GM21723 (cell line): ENCODE measurements around the gene NR2C1.
"Not testable (repeated sequence)": the region's sequence is repeated elsewhere in the genome, so short reads cannot be mapped to it uniquely, and the experiment has no call there.

Source experiments
- ATAC-seq: cut with Tn5 transposase; IDR thresholded peaks from one replicate; pipeline ENCODE4 v1.9.1; 2021; ENCODE audit warnings: mild to moderate bottlenecking, moderate library complexity; ENCODE audit not compliant: unreplicated experiment

The NR2C1 gene

DNA sequence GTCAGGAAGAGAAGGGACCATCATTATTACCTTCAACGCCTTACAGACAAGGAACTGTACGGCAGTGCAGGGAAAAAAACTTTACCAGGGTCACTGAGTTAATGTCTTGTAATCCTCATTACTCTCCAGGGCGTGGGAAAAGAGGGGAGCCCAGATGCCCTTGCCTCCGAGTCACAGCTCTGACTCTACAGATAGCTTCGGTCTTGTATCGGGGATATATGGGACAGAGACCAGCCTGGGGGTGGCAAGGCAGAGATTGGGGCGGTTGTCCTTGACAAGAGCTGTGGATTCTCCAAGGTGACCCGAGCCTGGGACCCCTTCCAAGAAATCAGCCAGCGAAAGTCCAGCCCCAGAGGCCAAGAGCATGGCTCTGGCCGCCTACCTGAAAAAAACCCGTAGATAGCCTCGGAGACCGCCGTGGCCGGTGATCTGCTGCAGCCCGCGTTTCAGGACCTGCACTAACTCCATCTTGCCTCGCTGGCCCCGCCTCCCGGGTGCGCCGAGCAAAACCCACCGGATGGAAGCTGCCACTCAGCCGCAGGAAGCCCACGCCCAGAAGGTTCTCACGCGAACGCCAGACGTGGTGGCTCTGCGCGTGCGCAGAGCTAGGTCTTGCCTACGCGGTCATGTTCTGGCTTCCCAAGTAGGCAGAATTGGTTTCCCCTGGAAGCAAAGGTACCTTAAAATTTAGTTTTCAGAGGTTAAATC, 70.1 kb downstream of the NR2C1 start, which contains the start of gene NDUFA12:
TSS of gene NDUFA12 (minus strand) at position 485 of the 708 bp plus-strand sequence. CDS start at position 468, 17 bp downstream.
- peak; percentile 98 for ATAC-seq

DNA sequence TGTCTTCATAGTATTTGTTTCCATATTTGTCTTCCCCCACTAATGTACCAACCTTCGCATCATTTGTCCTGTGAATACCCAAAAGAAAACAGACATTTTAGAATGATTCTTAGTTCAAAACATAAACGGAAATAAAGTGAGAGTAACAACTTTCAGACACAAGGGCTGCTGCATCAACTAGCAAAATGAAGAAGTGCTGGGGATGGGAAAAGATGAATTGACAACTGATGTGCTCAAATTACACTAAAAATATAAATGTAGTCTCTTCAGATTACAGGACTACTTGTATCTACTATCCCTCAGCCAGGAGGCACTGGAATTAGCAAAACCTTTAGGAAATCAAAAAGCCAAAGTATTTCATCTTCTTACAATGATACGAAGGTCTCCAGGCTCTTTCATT, 70.7 kb downstream of the NR2C1 start:
- no peak for ATAC-seq

GRCh38 chr12:94998326-94998725, 75.1 kb downstream of the NR2C1 start:
- ATAC-seq, result no peak

GRCh38 chr12:94997726-94998125, 75.7 kb downstream of the NR2C1 start:
- no peak for ATAC-seq

DNA sequence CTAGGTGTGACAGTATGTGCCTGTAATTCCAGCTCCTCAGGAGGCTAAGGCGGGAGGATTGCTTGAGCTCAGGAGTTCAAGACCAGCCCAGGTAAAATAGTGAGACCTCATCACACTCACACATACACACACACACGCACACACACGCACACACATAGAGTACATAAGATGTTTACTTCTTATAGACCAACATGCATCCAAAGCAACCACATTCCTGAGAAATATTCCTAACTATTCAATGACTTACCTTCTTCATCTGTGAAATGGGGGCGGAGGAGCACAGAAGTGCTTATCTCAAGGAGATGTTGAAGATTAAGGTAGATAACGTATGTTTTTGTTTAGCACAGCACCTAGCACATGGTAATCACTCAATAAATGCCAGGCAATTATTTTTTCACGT, 76.4 kb downstream of the NR2C1 start:
- ATAC-seq, result no peak

- ATAC-seq, result no peak
These were observed 79.1 kb downstream of the NR2C1 start for GRCh38 chr12:94994312-94994711.

DNA sequence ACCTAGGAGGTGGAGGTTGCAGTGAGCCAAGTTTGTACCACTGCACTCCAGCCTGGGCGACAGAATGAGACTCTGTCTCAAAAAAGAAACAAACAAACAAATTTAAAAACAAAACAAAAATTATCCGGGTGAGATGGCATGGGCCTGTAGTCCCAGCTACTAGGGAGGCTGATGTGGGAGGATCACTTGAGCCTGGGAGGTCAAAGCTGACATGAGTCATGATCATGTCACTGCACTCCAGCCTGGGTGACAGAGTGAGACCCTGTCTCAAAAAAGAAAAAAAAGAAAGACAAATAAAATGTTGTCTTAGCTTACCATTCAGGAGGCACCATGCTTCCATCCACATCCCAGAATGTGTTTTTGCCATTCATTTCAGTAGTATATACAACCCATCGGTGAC, 79.6 kb downstream of the NR2C1 start:
- ATAC-seq, result not testable (repeated sequence)

DNA sequence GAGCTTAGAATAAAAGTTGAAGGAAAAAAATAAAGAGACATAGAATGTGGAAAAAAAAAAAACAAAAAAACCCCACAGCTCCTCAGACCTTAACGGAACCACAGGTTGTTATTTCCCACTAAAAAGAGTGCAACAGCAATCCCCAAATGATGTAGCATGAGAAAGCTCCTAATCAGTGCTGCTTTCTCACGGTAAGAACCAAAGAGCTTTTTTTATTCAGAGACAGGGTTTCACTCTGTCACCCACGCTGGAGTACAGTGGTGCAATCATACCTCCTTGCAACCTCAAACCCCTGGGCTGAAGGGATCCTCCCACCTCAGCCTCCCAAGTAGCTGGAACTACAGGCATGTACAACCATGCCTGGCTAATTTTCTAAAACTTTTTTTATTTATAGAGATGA, 83.2 kb downstream of the NR2C1 start:
- ATAC-seq, result no peak

GRCh38 chr12:94988471-94988870, 84.9 kb downstream of the NR2C1 start:
- no peak for ATAC-seq

GRCh38 chr12:94987801-94988200, 85.6 kb downstream of the NR2C1 start:
- no peak for ATAC-seq

DNA sequence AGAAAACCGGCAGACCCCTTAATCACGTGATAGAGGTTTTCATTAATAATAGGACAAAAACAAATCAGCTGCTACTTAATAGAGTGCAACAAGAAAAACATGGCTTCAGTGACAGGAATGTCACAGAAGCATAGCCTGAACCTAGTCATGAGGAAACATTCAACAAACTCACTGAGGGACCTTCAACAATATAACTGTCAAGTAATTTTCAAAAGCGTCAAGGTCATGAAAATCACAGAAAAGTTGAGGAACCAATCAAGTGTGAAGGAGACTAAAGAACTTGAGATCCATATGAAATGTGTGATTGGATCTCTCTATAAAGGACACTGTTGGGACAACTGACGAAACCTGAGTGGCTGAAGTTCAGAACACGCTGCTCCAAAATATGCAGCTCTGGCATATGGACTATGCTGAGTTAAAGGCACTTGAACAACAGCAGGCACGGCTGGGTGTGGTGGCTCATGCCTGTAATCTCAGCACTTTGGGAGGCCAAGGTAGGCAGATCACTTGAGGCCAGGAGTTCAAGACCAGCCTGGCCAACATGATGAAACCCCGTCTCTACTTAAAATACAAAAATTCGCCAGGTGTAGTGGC, 86.2 kb downstream of the NR2C1 start:
- no peak for ATAC-seq

DNA sequence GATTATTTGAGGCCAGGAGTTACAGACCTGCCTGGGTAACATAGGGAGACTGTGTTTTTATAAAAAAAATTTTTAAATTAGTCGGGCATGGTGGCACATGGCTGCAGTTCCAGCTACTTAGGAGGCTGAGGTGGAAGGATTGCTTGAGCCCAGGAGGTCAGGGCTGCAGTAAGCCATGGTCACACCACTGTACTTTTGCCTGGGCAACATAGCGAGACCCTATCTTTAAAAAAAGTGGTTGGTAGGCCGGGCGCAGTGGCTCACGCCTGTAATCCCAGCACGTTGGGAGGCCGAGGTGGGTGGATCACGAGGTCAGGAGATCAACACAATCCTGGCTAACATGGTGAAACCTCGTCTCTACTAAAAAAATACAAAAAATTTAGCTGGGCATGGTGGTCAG, 88.3 kb downstream of the NR2C1 start:
- not testable (repeated sequence) for ATAC-seq

DNA sequence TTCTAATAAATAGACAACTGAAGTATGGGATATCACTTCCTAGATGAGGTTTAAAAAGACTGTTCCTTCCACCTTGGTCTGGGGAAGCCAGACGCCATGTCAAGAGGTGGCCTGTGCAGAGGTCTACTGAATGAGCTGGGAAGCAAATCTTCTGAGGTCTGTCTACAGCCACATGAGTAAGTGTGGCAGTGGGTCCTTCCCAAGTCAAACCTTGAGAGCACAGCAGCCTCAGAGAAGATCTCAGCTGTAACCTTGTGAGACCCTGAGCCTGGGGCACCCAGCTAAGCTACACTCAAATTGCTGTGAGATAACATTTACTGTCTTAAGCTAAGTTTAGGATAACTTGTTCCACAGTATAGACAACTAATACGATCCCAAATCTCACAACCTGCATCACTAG, 90.1 kb downstream of the NR2C1 start:
- ATAC-seq, result no peak

DNA sequence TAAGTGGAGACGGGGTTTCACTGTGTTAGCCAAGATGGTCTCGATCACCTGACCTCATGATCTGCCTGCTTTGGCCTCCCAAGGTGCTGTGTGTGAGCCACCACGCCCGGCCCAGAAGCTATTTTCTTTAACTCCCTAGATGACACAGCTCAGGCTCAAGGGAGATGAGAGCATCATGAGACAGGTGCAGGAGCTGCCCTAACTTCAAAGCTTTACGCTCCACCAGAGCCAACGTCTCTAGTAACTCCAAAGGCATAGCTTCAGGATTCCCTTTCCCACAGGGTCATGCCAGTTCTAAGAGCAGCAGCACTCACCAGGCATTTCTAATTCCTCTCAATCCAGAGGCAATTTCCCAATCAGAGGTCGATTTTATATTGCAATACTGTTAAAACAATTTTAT, 91.0 kb downstream of the NR2C1 start:
- ATAC-seq, result no peak

DNA sequence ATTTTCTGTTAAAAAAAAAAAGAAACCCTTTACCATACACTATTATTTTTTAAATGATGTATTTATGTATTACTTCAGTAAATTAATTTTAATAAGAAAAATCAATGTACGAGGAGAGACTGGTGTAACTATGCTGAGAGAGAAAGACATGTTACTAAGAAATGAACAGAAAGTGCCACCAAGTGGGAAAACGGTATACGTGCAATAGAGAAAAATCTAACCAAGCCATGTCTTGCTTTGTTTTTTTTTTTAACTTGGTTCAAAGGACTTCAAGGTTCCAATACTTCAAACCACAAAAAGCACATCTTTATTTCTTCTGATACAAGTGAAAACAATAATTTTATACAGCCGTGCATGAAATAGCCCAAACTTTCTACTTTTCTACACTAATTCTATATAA, 92.8 kb downstream of the NR2C1 start:
- no peak for ATAC-seq

DNA sequence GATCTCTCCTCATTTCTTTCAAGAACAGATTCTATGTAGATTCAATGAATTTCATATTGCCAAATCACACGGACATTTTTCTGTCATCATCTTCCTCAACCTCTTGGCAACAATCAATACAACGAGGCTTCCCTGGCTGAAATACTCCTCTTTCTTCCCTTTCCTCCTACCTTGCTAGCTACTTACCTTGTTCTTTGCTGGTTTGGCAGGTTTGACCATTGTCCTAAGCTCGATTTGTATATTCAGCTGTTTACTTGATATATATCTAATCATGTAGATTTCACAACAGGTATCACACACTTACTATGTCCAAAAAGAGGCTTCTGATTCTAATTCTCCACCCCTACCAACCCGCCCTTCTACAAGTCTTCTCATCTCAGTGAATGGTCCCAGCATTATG, 93.5 kb downstream of the NR2C1 start:
- no peak for ATAC-seq

- no peak for ATAC-seq
These were observed 95.5 kb downstream of the NR2C1 start for GRCh38 chr12:94977766-94978468.

GRCh38 chr12:94973221-94973620, 100.2 kb downstream of the NR2C1 start:
- ATAC-seq, result no peak

DNA sequence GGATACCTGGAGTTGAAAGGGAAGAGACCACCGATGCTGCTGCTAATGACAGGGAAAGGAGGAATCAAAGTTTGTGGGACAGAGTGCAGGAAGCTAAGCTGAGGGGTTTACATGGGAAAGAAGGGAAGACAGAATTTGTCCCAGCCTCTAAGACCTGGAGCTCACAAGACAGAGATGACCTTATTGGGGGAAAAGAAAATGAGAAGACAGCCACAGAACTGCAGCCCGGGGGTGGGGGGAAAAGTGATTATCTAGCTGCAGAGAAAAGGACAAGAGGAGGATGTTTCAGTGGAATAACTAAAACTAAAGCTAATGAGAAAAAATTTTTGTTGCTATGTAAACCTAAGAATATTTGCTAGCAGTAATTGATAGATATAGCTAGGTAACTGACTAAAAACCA, 100.6 kb downstream of the NR2C1 start:
- ATAC-seq, result no peak

GRCh38 chr12:94971923-94972322, 101.5 kb downstream of the NR2C1 start:
- no peak for ATAC-seq

GRCh38 chr12:94970560-94970959, 102.9 kb downstream of the NR2C1 start:
- ATAC-seq, result no peak
